Retina (tissue), 1 donor: ENCODE measurements around the gene HPCAL1.

Experiments used
- DNase-seq: peaks from one replicate; pipeline ENCODE4 v3.0.0-alpha.2; 2016

HPCAL1 gene

DNA sequence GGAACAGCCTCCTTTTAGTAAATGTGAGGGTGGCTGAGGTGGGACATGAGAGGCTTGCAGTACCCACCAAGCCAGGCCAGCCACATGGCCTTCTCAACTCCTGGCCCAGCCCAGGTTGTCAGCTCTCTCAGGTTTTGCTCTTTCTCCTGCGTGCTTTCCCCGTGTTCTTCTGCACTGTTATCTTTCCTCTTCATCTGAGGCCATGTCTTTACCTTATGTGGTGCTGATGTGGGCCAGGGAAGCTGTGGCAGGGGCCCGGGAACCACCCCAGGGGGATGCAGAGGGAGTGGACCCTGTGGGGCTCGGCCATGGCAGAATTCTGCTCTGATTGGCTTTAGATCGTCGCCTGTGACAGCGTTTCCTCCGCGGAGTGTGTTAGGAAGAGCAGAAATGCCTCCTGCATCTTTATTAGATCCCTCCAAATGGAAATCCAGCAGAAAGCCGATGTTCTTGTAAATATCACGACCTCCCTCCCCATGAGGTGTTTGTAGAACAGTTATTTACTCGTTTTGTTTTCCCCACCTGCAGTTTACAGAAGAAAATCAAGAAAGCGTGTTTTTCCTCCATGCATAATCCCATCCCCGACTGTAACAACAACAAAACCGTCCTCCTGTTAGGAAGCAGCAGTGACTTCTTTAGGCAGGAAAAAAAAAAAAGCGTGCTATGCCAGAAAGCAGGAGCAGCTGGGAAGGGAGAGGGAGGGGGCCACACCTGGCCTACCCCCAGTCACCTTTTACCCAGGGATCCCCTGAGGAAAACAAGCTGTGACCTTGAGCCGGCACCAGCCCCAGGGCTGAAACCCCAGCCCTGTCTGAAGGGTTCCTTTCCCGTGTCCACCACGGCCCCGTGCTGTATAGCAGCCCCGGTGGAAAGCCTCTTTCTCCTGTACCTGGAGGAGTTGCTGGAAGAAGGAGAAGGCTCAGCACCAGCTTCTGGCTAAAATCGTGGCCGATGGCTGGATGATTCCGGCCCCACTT is 54.8 kb downstream of the HPCAL1 start:
- no peak for DNase-seq

GRCh38 chr2:10359246-10359645 is 56.5 kb downstream of the HPCAL1 start:
- no peak for DNase-seq

- no peak for DNase-seq
Observed at GRCh38 chr2:10359731-10360329, 57.1 kb downstream of the HPCAL1 start.

DNA sequence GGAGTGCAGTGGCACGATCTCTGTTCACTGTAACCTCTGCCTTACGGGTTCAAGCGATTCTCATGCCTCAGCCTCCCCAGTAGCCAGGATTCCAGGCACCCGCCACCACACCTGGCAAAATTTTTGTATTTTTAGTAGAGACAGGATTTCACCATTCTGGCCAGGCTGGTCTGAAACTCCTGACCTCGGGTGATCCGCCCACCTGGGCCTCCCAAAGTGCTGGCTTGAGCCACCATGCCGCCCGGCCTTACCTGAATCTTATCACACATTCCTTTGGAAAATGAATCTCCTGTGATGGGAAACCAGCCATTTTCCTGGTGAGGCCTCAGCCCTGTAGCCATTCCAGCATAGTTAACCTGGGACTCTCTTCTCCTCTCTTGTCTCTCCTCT is 57.8 kb downstream of the HPCAL1 start:
- DNase-seq: no peak

DNA sequence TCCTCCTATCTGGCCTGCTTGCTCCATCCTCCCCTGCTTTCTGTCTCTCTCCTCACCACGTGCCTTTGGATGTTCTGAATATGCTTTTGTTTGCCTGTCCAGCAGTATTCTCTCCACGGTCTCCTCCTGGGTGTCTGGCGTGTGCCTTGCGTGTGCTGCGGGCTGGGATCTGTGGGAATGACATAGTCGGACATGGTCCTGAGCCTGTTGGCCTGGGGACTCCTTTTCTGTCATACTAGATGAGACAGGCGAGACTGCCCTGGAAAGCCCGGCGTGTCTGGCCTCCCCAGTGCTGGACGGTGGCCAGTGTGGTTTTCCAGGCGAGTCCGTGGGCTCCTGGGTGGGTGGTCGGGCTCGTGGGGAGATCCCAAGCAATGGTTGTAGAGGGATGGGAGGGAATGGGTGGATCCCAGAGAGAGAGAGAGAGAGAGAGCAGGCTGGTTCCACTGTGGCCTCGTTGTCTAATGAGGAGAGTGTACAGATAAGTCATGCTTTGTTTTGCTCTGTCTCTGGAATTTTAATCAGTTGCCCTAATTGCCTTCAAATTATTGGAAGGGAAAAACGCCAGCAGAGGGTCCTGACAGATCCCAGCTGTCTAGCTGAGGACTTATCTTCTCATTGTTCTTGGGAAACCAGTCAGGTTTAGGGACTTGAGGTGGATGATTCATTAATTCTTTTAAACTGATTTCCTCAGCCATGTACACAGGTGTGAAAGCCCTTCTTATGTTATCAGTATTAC is 58.3 kb downstream of the HPCAL1 start:
- DNase-seq: peak; percentile 86

- DNase-seq: no peak
Observed at GRCh38 chr2:10362096-10362897, 59.6 kb downstream of the HPCAL1 start.

- no peak for DNase-seq
Observed at GRCh38 chr2:10362898-10363454, 60.3 kb downstream of the HPCAL1 start.

DNA sequence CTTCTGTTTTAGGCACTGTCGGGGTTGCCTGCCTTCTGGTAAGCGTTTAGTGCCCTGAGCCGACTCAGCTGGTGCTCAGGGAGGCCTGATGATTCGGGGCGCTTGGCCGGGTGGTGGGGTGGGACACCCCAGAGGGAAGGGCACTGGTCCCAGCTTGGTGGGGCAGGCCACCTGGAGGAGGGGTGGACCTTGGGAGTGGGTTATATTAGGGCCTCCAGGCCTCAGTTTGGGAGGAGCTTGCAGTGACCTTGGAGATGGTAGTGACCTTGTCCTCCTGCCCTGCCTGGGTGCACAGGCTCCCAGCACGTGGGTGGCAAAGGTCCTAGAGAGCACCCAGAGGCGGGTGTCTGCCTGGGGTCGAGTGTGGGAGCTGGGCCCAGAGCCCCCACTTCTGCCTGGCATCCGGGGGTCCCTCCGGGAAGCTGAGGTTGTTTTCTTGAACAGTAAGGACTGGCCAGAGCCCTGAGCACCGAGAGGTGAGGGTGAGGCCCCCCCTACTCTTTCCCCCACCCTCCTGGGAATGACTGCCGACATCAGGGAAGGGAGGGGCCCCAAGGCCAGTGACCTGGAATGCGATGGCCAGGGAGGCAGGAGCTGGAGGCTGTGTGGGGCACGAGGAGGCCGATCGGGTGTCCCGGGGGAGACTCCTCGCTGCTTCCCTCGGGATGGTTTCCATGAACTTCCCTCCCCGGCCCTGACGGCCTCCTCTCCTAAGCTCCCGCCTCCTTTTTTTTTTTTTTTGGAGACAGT is 61.3 kb downstream of the HPCAL1 start:
- DNase-seq: no peak

DNA sequence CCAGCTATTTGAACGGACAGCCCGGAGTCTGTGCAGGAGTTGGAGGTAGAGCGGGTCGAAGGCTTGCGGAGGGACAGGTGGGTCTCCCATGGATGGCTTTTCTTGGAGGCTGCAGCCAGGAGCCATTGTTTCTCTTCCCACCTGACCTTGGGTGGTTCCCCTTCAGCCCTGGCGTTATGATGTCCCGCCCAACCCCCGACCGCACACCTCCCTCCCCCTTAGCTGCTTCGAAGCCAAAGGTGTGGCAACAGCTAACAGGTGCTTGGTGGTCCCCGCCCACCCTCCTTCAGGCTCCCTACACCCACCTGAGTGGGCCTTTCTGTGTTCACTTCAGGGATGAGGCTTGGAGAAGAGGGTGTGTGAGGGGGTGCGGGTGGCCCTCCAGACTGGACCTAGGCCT is 62.7 kb downstream of the HPCAL1 start:
- DNase-seq: no peak

DNA sequence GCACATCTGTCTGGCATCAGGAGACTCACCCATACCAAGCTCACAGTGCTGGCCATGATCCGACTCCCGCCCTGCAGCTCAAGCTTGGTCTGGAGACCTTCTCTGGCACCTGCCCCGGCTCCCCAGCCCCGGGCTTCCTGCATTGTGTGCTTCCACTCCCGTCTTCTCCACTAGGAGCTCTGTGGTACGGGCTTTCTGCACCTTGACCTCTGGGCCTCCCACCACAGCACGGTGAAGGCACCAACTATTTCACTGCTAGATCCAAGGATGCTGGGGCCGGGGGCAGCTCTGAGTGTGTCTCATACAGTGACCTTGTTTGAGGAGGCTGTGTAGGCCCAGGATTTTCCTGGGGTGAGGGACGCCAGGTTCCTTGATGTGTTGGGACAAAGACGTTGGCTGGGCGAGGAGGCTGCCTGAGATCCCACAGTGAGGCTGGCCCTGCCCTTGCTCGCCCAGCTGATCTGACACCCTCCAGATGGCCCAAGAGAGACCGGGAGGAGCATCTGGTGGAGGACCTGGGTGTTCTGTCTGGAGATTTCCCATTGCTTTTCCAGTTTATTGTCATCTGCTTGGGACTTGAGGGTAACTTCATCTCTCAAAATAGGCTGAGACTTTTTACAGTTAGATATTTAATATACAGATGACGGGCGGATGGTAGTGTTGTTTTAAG is 64.0 kb downstream of the HPCAL1 start:
- DNase-seq: no peak

DNA sequence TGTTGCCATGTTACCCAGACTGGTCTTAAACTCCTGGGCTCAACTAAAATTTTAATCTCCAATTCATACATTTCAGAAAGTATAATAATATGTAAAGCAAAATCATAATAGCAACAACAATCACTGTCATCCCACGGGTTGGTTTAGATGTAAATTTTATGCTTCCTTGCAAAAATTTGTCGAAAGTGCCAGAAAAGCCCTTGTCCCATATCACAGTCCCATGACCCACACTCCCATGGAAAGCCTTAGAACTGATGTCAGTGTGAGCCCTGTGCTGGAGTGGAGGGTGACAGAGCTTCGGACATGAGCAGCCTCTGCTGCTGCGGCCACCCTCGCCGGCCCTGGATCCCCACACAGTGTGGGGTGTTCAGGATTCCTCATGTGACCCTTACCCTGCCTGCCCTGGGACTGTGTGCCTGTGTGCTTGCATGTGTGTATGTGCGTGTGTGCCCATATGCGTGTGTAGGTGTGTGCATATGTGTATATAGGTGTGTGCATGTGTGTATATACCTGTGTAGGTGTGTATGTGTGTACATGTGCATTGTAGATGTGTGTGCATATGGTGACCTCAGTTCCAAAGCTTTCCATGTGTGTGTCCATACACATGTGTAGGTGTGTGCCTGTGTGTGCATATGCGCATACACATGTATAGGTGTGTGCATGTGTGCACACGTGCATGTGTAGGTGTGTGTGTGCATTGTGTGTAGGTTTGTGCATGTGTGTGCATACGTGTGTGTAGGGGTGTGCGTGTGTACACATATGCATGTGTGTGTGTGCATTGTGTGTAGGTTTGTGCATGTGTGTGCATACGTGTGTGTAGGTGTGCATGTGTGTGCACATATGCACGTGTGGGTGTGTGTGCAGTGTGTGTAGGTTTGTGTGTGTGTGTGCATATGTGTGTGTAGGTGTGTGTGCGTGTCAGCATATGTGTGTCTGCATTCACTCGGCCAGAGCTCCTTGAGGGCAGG is 65.1 kb downstream of the HPCAL1 start:
- no peak for DNase-seq

- no peak for DNase-seq
Observed at GRCh38 chr2:10368491-10369231, 66.0 kb downstream of the HPCAL1 start.

DNA sequence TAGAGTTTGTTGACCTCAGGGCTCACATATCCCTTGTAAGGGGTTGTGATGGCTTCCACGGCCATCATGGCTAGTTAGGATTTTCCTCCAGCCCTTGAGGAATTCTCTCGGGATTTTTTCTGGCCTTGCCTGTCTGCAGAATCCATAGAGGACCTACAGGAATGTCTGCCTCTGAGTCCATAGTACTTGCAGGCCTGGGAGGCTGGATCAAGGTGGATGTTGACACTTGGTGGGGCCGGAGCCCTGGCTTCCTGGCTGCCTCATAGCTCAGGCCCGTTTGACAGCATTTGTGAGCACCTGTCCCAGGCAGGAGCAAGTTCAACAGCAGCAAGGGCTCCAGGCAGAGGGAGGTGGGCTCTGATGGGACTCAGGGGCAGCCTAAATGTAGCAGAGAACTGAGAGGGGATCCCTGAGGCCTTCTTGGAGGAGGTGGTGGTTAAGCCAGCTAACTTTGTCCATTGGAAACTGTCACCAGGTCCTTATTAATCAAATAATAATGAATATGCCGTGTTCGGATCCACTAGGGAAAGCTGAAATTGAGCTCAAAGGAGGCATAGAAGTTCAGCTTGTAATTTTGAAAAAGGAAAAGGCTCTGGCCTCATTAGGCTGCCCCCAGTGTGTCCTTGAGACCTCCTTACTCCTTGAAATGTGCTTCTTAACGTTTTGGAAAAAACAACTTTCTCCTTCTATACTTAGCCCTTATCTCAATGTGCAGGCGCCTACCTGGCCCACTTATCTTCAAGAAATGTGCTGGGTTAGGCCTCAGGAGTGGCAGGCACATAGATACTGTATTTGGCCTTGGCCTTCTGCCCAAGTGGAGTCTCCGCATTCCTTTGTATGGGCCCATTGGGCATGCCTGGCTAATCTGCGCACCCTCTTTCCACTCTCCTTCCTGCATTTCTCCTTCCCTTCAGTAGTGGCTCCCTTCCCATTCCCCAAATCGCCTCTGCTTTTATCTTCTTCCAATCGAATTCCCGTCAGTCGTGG is 66.9 kb downstream of the HPCAL1 start:
- DNase-seq: no peak

GRCh38 chr2:10370390-10370789 is 67.7 kb downstream of the HPCAL1 start:
- no peak for DNase-seq

DNA sequence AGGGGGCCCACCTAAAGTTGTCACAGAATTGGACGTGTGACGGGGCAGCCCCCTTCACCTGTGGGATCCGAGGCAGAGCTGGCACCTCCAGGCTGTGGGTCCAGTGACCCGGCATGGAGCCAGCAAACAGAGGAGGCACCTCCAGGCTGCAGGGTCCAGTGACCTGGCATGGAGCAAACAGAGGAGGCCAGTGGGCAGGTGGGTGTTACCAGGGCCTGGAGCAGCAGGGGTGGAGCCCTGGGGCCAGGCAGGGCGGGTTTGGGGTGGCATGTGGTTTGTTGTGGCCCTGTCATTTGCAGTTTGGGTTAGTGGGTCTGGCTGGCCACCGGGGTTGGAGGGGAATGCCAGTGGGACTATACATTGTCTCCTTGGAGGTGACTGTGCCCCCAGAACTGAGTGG is 68.2 kb downstream of the HPCAL1 start:
- no peak for DNase-seq

GRCh38 chr2:10371441-10372196 is 68.9 kb downstream of the HPCAL1 start:
- peak; percentile 72 for DNase-seq
